GM11168 (cell line): ENCODE results near the gene FRMPD4.

ENCODE experiments used
- in situ Hi-C: fragments of 300-500 bp; cut with MboI; formaldehyde crosslinking; loops from one replicate; pipeline ENCODE4 v1.12.0; 2022; ENCODE audit warnings: low sequenced_read_pairs; ENCODE audit not compliant: unreplicated experiment

Gene FRMPD4

DNA sequence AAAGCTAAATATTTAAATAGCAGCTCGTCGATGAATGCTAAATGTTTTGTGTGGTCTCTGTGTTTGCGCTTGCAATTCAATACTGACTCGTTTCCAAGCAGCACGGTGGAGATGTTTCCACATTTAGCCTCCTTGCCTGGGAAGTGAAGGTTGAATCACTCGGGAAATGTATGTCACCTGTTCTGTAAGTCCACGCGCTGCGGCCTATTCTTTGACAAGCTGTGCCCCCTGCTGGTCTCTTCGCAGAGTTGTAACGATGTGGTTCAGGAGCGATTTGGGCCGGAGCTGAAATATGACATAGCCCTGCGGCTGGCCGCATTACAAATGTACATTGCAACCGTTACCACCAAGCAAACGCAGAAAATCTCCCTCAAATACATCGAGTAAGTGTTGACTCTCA lies 563.4 kb downstream of the FRMPD4 start:
- in situ Hi-C loops = loop anchor here (25.0 kb wide), 1 partner anchor 614 kb away; no protein-coding TSS in a partner anchor

DNA sequence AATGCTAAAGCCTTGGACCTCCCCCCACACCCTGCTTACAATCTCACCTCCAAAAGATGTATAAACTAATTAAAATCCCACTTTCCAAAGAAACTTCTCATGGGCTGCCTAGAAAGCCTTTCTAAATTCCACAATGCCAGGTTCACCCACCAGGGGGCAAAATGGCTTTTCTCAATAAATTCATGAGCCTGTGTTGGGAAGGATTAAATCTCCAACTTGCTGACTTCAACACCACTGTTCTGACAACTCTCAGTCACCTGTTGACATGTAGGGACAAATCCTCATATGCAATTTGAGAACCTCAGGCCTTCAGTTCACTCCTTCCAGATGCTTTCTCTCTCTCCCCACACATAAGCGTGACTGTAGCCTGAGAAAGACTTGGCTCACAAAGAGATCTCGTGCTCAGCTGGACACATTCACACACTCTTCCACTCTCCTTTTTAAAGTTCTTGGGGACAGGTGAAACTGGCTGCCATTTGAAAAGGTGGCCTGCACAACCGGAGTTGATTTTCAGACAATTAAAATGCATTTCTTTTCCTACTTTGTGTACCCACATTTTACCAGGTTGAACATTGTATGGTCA lies 564.3 kb downstream of the FRMPD4 start:
- in situ Hi-C loops = loop anchor here (25.0 kb wide), 1 partner anchor 615 kb away; no protein-coding TSS in a partner anchor

DNA sequence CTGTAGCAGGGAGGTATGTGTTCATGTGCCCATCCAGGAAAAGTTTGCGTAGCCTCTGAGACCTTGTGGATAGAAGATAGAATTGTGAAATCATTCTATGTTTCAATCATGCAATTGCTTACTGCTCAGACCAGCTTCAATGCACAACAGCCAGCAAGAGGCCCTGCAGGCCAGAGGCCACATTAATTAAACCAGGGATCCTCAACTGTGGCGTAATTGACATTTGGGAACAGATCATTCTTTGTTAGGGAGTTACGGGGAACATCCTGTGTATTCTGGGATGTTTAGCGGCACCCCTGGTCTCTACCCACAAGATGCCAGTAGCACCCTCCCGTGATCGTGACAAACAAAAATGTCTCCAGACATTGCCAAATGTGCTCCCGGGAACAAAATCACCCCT lies 566.4 kb downstream of the FRMPD4 start:
- in situ Hi-C loops = loop anchor here (25.0 kb wide), 1 partner anchor 617 kb away; no protein-coding TSS in a partner anchor

DNA sequence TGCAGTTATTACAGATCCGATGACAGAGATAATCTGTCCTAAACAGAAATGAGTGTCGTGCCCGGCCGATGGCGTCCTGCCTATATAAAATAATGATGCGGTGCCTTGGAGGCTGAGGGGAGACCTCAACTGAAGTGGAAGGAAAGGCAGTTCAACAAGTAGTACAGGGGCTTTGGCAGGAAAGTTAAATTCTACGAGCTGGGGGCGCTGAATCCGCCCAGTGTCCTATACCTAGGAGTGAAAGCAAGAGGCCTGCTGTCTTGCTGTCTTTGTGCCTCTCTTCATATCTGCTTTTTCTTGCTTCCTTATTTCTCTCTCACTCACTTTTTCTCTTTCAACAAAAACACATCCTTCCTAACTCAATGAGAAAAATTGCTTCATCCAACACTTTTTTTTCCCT lies 570.8 kb downstream of the FRMPD4 start:
- in situ Hi-C loops = loop anchor here (25.0 kb wide), 1 partner anchor 622 kb away; no protein-coding TSS in a partner anchor

DNA sequence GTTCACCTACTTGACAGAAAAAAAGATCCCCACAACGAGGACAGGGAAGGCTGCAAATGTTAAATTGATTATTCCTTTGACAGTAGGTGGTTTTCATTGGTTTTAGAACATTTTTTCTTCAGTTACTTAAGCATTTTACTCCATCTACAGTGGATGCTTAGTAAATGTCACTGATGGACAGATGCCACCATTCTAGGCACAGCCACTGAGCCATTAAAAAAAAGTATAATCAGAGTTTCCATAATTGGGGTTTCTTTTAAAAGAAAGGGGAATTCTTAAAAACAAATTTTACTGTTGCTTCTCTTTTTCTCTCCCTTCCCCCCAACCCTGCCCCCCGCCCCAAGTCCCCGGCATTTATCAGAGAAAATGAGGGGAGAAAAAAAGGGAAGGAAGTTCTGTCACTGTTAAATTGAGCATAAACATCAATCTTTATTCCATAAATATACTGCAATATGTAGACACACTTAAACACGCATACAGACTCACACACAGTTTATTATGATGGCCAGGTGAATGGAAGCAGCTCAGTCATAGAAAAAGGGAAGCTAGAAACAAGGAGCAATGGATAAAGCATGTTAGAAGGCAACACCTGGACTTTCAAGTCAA lies 573.3 kb downstream of the FRMPD4 start:
- in situ Hi-C loops = loop anchor here (25.0 kb wide), 1 partner anchor 624 kb away; no protein-coding TSS in a partner anchor

DNA sequence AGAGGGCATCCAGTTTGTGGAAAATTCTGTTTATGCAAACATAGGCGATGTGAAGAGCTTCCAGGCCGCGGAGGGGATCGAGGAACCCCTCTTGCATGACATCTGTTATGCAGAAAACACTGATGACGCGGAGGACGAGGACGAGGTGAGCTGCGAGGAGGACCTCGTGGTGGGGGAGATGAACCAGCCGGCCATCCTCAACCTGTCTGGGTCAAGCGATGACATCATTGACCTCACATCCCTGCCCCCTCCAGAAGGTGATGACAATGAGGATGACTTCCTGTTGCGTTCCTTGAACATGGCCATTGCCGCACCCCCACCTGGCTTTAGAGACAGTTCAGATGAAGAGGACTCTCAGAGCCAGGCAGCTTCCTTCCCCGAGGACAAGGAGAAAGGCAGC lies 578.3 kb downstream of the FRMPD4 start:
- in situ Hi-C loops = loop anchor here (25.0 kb wide), 1 partner anchor 629 kb away; no protein-coding TSS in a partner anchor

DNA sequence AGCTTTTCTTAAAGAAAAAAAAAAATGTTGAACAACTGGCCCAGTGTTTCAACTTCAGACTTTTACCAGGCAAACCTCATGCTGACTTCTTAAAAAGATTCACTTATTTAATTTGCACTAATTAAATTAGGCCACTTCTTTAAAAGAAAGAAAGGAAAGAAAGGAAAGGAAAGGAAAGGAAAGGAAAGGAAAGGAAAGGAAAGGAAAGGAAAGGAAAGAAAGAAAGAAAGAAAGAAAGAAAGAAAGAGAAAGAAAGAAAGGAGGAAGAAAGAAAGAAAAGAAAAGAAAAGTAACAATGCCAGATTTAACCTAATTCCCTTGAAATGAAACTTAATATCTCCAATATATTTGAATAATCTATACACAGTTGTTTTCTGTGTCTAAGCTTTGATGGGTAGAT lies 581.6 kb downstream of the FRMPD4 start:
- in situ Hi-C loops = loop anchor here (25.0 kb wide), 1 partner anchor 633 kb away; no protein-coding TSS in a partner anchor

DNA sequence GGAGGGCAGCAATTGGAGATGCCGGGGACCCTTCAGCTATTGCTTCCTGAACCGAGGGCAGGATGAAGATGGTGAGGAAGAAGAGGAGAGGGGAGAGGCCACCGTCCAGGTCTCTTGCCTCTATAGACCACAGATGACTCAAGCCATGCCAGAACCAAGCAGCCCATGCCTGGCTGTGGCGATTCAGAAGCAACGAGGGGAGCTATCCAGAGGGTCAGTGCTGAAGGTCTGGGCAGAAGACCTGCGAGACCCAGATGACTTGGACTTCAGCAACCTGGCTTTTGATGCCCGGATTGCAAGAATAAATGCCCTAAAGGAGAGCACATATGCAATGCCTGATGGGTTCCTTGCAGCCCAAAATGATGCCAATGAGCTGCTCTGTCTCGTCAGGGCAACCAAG lies 582.8 kb downstream of the FRMPD4 start:
- in situ Hi-C loops = loop anchor here (25.0 kb wide), 1 partner anchor 634 kb away; no protein-coding TSS in a partner anchor

DNA sequence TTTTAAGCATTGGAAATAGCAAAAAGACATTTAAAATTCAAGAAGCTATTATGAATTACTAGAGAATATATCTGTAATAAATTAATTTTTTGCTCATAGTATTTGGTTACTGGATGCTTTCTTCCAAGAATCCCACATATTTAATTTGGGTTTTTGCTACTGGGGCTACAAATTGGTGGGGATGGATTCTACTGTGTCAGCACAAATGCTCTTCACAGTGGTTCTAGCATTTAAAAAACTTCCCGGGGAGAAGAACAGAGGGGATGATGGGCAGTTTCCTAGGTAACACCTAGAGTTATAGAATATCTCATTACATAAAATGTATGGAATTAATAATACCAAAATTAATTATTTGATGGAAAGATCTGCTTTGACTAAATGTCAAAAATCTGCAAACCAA lies 584.0 kb downstream of the FRMPD4 start:
- in situ Hi-C loops = loop anchor here (25.0 kb wide), 1 partner anchor 635 kb away; no protein-coding TSS in a partner anchor

DNA sequence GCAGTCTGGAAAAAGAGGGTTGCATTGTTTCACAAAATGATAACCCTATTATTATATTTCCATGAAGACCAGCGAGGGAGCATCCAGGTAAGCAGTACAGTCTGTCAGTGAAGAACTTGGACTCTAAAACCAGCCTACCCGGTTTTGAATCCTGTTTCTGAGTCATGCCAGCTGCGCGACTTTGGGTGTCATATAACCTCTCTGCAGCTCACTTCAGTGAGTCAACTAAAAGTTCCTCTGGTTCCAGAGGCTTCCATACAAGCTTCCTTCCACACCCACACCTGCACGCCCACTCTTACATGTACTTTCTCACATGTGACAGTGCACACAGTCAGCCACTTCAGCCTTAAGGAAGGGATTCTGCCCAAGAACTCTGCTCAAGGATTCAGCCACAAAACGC lies 603.1 kb downstream of the FRMPD4 start:
- in situ Hi-C loops = no loop called here

DNA sequence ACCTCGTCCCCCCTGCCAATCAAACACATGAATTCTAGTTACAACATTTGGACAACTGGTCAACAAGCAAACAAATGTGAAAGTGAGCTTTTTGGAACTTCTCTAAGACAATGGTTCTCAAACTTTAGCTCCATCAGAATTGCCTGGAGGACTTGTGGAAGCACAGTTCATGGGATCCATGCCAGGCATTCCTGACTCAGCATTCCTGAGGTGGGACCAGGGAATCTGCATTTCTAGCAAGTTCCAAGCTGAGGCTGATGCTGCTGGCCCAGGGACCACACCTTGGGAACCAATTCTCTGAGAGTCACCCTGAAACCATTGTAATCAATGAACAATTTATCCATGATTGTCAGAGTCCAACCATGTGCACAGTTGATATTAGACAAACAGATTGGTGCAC lies 609.2 kb downstream of the FRMPD4 start:
- in situ Hi-C loops = no loop called here

DNA sequence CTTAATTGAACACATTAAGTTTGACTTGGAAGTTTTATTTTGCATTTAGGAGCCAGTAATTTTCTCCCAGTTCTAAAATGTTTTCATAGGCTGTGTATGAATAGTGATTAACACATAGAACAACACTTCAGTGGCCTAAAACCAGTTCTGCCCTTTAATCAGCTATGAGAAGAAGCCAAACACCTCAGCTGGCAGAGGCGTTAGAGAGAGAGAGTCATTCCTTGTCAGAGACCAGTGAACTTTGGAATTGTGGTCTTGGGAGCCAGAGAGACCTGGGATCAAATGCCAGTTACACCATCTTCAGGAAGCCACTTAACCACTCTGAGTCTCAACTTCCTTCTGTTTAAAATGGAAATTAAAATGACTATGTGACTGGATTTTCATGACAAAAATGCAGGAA lies 613.6 kb downstream of the FRMPD4 start:
- in situ Hi-C loops = no loop called here

DNA sequence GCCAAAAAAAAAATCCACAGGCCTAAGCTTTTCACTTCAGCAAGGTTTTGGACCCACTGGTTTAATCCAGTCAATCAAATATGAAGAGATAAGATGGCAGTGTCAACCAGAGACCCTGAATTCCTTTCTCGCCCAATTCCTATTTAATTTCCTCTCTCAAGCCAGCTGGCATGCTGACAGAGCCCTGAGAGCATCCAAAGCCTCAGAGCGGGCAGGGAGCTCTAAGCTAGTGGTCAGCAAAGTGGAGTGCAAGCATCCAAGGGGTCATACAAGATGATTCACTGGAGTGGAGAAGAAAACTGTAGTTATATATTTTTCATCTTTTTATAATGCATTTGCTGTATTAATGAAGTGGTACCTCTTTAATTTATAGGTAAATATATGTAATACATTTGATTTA lies 615.1 kb downstream of the FRMPD4 start:
- in situ Hi-C loops = no loop called here

DNA sequence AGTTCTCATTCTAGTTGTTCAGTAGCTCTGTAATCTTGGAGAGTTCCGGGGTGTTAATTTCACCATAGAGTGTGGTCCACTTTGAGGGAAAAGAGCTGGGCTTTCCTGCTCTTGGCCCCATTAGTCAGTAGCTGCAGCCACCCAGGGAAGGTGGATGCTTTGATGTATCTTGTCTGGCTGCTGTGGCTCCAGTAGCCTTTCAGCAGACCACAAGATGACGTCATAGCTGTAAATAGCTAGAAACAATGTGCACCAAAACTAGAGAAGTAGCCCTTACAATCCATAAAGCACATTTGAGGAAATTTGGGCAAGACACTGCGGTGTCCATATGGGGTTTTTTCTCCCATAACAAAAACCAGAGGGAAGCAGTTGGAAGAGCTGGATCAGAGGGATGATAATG lies 620.0 kb downstream of the FRMPD4 start:
- in situ Hi-C loops = no loop called here

DNA sequence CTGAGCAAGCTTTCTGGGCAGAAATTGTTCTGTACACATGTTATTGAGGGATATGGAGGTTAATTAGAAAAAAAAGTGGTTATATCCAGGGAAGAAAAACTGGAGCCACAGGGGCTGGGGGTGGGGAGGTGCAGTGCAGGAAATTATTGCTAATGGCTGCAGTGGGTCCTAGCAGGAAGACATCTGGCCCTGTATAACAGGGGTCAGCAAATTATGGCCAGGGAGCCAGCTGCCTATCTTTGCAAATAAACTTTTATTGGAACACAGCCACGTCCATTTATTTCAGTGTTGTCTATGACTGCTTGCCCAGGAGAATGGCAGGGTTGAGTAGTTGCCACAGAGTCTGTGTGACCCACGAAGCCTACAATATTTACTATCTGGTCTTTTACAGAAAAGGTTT lies 629.6 kb downstream of the FRMPD4 start:
- in situ Hi-C loops = no loop called here

DNA sequence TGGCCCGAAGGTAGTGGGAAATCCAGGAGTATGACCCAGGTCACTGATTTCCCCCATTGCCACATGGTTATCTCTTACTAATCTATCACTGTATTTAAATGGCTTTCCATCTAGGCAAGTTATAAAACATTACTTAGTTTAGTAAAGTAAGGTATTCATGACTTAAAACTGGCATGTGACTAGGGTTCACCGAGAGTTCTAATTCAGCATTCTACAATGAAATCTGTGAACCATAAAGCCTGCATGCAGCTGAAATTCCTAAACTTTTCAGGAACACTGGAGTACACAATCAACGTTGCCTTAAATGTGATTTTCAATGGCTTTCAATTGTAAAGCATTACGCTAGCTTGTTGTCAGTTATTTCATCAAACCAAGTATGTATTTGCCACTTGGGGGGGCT lies 630.2 kb downstream of the FRMPD4 start:
- in situ Hi-C loops = no loop called here

DNA sequence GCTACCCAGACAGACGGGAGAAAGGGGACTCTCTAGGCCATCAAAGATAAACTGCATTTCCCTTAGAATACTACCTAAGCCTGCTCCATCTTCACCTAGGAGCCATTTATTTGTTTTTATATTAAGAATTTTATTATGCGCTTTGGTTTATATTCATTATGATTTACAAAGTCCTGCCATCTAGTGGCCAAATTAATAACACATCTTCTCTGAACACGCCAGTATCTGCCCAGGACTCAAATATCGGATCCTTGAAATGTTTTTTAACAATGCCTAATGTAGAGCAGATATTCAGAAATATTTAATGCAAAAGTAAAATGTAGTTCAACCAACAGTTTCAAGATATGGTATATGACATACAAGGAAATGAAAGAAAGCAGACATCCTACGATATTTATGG lies 632.2 kb downstream of the FRMPD4 start:
- in situ Hi-C loops = no loop called here

DNA sequence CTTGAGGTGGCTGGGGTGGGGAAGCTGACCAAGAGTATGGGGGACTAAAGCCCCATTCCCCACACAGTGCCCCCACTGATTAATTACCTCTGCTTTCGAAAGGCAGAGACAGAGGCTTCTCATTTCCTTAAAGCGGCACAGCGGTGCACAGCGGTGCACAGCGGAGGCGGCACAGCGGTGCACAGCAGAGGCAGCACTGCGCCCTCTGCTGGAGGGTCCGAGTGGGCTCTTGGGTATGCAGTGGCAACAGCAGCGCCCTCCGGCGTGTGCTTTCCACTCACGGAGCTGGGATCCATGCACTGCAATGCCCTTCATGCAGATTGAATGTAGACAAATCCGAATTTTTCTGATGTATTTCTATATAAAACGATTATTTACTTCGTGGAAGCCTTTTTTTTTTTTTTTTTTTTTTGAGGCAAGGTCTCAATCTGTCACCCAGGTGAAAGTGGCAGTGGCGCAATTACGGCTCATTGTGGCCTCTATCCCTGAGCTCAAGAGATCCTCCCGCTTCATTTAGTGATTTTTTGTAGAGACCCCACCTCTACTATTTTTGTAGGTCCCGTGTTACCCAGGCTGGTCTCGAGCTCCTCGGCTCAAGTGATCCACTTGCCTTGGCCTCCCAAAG lies 633.3 kb downstream of the FRMPD4 start:
- in situ Hi-C loops = no loop called here
